HepG2 (cell line): ENCODE data around the gene PTPRO. TPM values are rescaled to one million over a fixed set of nuclear protein-coding genes. Genes with fewer than 3 reads are reported as not detected.

ENCODE experiments used
- ATAC-seq: fragments of 200-7000 bp; cut with Tn5 transposase; 3 replicates; pipeline ENCODE4 v1.9.1; 2020; ENCODE audit warnings: mild to moderate bottlenecking, moderate library complexity
- BruUV-seq: library from RNA; stranded (reverse); fragments of 400-500 nt; replicated peaks from 2 replicates; lab custom pipeline; 2021; lab: Mats Ljungman, UMichigan
- CTCF ChIA-PET: fragments of 300-600 bp; formaldehyde crosslinking; extraction: SDS; loops from one replicate; lab custom pipeline; 2021; ENCODE audit warnings: low total read pairs, inconsistent platforms, low intra/inter-chr PET ratio; lab: Yijun Ruan, JAX
- POLR2A ChIA-PET: fragments of 350-600 bp; sonication (Branson Sonifier 250); formaldehyde crosslinking; loops from one replicate; lab custom pipeline; 2020; ENCODE audit warnings: antibody characterized with exemption, inconsistent platforms; lab: Yijun Ruan, JAX
- DNase-seq: peaks from one replicate; pipeline ENCODE4 v3.0.0-alpha.2; 2015; ENCODE audit warnings: low spot score
- FAIRE-seq: peaks from 3 replicates; lab custom pipeline; 2011; peaks lifted over from hg19 to GRCh38; lab: Jason Lieb, UNC
- H2AFZ ChIP-seq: one replicate; pipeline ENCODE4 v1.6.1; 2011; ENCODE audit warnings: low read length, inconsistent platforms
- H3K27ac ChIP-seq: fragments of 300-600 bp; 3 replicates; pipeline ENCODE4 v1.8.0; 2011; ENCODE audit warnings: mixed run types, mild to moderate bottlenecking, mixed read lengths, low read length, inconsistent platforms; ENCODE audit not compliant: insufficient read depth; ENCODE audit errors: extremely low read length
- H3K27me3 ChIP-seq, 2 experiments: fragments of 200-600 bp in 1 of 2; 2 replicates in 1 of 2; 3 replicates in 1 of 2; pipeline versions ENCODE4 v1.6.0 to v1.8.0; 2011; ENCODE audit warnings: low read length in 2 of 2, mild to moderate bottlenecking in 2 of 2, moderate library complexity in 2 of 2, inconsistent platforms in 1 of 2; ENCODE audit not compliant: insufficient read depth in 2 of 2, control insufficient read depth in 1 of 2
- H3K36me3 ChIP-seq, 2 experiments: fragments of 200-600 bp in 1 of 2; replicated peaks in 1 of 2; 2 replicates in 1 of 2; 3 replicates in 1 of 2; pipeline versions ENCODE4 v1.5.1 to v1.8.0; 2011; ENCODE audit warnings: low read length in 2 of 2, inconsistent platforms in 1 of 2; ENCODE audit not compliant: insufficient read depth in 2 of 2, control insufficient read depth in 1 of 2
- H3K4me1 ChIP-seq: 2 replicates; pipeline ENCODE4 v1.5.1; 2012; ENCODE audit warnings: low read length, inconsistent platforms; ENCODE audit not compliant: insufficient read depth
- H3K4me2 ChIP-seq: 2 replicates; pipeline ENCODE4 v1.6.0; 2011; ENCODE audit warnings: low read depth, low read length, inconsistent platforms
- H3K4me3 ChIP-seq, 3 experiments: fragments of 200-600 bp in 1 of 3; sonication (generic), shearing (Covaris generic) in 1 of 3; replicated peaks in 1 of 3; 2 replicates each; pipeline ENCODE4 v1.5.1; 2011 to 2016; ENCODE audit warnings: low read length in 3 of 3, inconsistent platforms in 2 of 3, low read depth in 2 of 3, mild to moderate bottlenecking in 2 of 3, control low read depth in 1 of 3, mixed read lengths in 1 of 3; ENCODE audit not compliant: insufficient read depth in 1 of 3
- H3K79me2 ChIP-seq: one replicate; pipeline ENCODE4 v1.6.1; 2011; ENCODE audit warnings: low read length, inconsistent platforms; ENCODE audit not compliant: insufficient read depth
- H3K9ac ChIP-seq: 2 replicates; pipeline ENCODE4 v1.6.0; 2011; ENCODE audit warnings: mild to moderate bottlenecking, low read depth, low read length, inconsistent platforms; ENCODE audit not compliant: insufficient read depth
- H3K9me3 ChIP-seq: 2 replicates; pipeline ENCODE4 v1.5.1; 2012; ENCODE audit warnings: mild to moderate bottlenecking, low read length
- H4K20me1 ChIP-seq: 2 replicates; pipeline ENCODE4 v1.6.0; 2011; ENCODE audit warnings: inconsistent platforms, mild to moderate bottlenecking, low read length, moderate library complexity; ENCODE audit not compliant: insufficient read depth
- ASH2L ChIP-seq: fragments of 300-600, 200-600 bp; sonication (generic); IDR thresholded peaks from 2 replicates; pipeline ENCODE4 v1.7.0; 2017; ENCODE audit warnings: low read depth, mild to moderate bottlenecking, moderate library complexity, mixed read lengths, low read length; ENCODE audit not compliant: insufficient read length
- GPN1 ChIP-seq: sonication (generic); formaldehyde crosslinking; IDR thresholded peaks from 2 replicates; pipeline ENCODE4 v1.5.1; 2020; ENCODE audit warnings: missing genetic modification reagents, borderline replicate concordance
- KAT8 ChIP-seq: IDR thresholded peaks from 2 replicates; pipeline ENCODE4 v1.6.1; 2016; ENCODE audit warnings: missing genetic modification reagents, missing compliant biosample characterization
- PHB2 ChIP-seq: fragments of 450-650 bp; IDR thresholded peaks from 2 replicates; pipeline ENCODE4 v1.6.1; 2018; ENCODE audit not compliant: partially characterized antibody
- REL ChIP-seq: sonication (generic); formaldehyde crosslinking; conservative IDR thresholded peaks from 2 replicates; pipeline ENCODE4 v1.8.0; 2022; ENCODE audit warnings: mild to moderate bottlenecking, missing genetic modification reagents, moderate library complexity
- SRF ChIP-seq: IDR thresholded peaks from 2 replicates; pipeline ENCODE4 v1.6.1; 2011; ENCODE audit warnings: mild to moderate bottlenecking, low read depth, low read length, moderate library complexity
- ZNF709 ChIP-seq: sonication (generic); formaldehyde crosslinking; IDR thresholded peaks from 2 replicates; pipeline ENCODE4 v1.5.0; 2020; ENCODE audit warnings: mild to moderate bottlenecking, missing genetic modification reagents
- ZNF782 ChIP-seq: sonication (generic); formaldehyde crosslinking; IDR thresholded peaks from 2 replicates; pipeline ENCODE4 v1.4.0; 2020; ENCODE audit warnings: missing genetic modification reagents, mild to moderate bottlenecking, borderline replicate concordance
- ZNF839 ChIP-seq: sonication (generic); formaldehyde crosslinking; IDR thresholded peaks from 2 replicates; pipeline ENCODE4 v1.4.0; 2020; ENCODE audit warnings: missing genetic modification reagents, mild to moderate bottlenecking, borderline replicate concordance
- WGBS: methylation state at CpG from one replicate; pipeline ENCODE4 v1.1.6; 2017; ENCODE audit warnings: low lambda C conversion rate; 5-methylcytosine and 5-hydroxymethylcytosine counted together
- in situ Hi-C: cut with HindIII; loops from 2 replicates; pipeline ENCODE4 v1.10.0; 2017; ENCODE audit warnings: low pct_unique_long_range_greater_than_20kb; ENCODE audit not compliant: extremely low pct_ligation_motif_present
- intact Hi-C: fragments of 100-400 bp; cut with micrococcal nuclease; formaldehyde crosslinking; loops from one replicate; pipeline ENCODE4 v1.10.0; 2022; ENCODE audit not compliant: unreplicated experiment
- polyA plus RNA-seq, 8 experiments: library from polyadenylated mRNA; depleted of rRNA in 3 of 8; stranded (reverse) in 7 of 8; unstranded in 1 of 8; fragments of >200 nt; fragmentation: Illumina TruSeq in 4 of 8; extraction: Trizol in 4 of 8; gene quantifications; 2 replicates each; pipeline versions ENCODE4 v1.2.1 to v1.2.3, GENCODE V29; 2011 to 2016; ENCODE audit warnings: low read depth in 4 of 8, missing spikeins in 1 of 8, mixed read lengths in 1 of 8; ENCODE audit not compliant: insufficient read depth in 1 of 8
- total RNA-seq, 5 experiments: library from RNA; depleted of rRNA; stranded (reverse); fragments of >200 nt; fragmentation: Illumina TruSeq; extraction: Trizol; gene quantifications; 2 replicates each; pipeline ENCODE4 v1.2.3, GENCODE V29; 2016; ENCODE audit warnings: low read depth in 1 of 5
- TF ChIP-seq, protein P1 (sequence below): sonication (generic); formaldehyde crosslinking; IDR thresholded peaks from 2 replicates; pipeline ENCODE4 v1.9.0; 2021; ENCODE audit warnings: missing genetic modification reagents, borderline replicate concordance
- TF ChIP-seq, protein P2 (sequence below): sonication (generic); formaldehyde crosslinking; IDR thresholded peaks from 2 replicates; pipeline ENCODE4 v1.4.0; 2020; ENCODE audit warnings: missing genetic modification reagents, mild to moderate bottlenecking, borderline replicate concordance
- TF ChIP-seq, protein P3 (sequence below): sonication (generic); formaldehyde crosslinking; IDR thresholded peaks from 2 replicates; pipeline ENCODE4 v1.4.0; 2020; ENCODE audit warnings: missing genetic modification reagents

The PTPRO gene
- total and polyA plus RNA-seq, 2 of the 13 experiments (the other 11 are each of a cell fraction or from before 2014, with no cell fraction given), result 0.04 TPM; not detected in 1

DNA sequence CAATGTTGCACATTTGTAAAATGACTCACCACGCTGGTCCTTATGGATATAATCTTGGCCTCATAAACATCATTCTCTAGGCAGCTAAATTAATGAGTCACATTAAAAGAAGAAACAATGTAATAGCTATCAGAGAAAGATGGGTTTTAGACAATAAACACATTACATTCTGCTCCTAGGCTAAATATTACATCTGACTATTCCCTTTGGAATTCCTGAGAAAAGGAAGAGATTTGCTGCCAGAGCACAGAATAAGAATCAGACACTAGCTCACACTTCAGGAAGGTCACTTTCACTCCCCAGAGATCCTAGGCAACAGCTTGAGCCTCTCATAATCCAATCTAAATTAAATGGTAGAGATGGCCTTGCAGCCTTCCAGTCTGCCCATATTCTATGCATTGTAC lies 218.2 kb downstream of the PTPRO start:
- in situ Hi-C loops, result no loop called here
- ATAC-seq (no peak), FAIRE-seq (no peak), DNase-seq (no peak)
- H3K27ac ChIP-seq, result no peak overlapping the region
- H3K27me3 ChIP-seq, result peaks cover 0 to 4% of the 10 kb centered on the region in 2 experiments; a peak in 1 of 5 replicates
- ChIA-PET CTCF (no interaction called here), POLR2A (no interaction called here)
- no peak overlapping the region for H3K9ac ChIP-seq
- H3K79me2 ChIP-seq, result no peaks in the 10 kb centered on the region
- no peak overlapping the region for H2AFZ ChIP-seq
- no peaks in the 10 kb centered on the region for H3K36me3 ChIP-seq
- no peak overlapping the region for H3K4me2 ChIP-seq
- H4K20me1 ChIP-seq, result no peaks in the 10 kb centered on the region
- 0% methylated on average over 1 of the region's 1 CpG for WGBS
- H3K4me3 ChIP-seq, result no peak overlapping the region
- TF ChIP-seq ASH2L (no peak), ZNF839 (CRISPR knock-in tag) (no peak), ZNF782 (CRISPR knock-in tag) (no peak), SRF (no peak), PHB2 (no peak), GPN1 (CRISPR knock-in tag) (no peak), KAT8 (no peak), REL (CRISPR knock-in tag) (no peak), ZNF709 (CRISPR knock-in tag) (no peak)
- TF ChIP-seq, protein P1, sequence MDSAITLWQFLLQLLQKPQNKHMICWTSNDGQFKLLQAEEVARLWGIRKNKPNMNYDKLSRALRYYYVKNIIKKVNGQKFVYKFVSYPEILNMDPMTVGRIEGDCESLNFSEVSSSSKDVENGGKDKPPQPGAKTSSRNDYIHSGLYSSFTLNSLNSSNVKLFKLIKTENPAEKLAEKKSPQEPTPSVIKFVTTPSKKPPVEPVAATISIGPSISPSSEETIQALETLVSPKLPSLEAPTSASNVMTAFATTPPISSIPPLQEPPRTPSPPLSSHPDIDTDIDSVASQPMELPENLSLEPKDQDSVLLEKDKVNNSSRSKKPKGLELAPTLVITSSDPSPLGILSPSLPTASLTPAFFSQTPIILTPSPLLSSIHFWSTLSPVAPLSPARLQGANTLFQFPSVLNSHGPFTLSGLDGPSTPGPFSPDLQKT (CRISPR knock-in tag), result no peak
- TF ChIP-seq, protein P2, sequence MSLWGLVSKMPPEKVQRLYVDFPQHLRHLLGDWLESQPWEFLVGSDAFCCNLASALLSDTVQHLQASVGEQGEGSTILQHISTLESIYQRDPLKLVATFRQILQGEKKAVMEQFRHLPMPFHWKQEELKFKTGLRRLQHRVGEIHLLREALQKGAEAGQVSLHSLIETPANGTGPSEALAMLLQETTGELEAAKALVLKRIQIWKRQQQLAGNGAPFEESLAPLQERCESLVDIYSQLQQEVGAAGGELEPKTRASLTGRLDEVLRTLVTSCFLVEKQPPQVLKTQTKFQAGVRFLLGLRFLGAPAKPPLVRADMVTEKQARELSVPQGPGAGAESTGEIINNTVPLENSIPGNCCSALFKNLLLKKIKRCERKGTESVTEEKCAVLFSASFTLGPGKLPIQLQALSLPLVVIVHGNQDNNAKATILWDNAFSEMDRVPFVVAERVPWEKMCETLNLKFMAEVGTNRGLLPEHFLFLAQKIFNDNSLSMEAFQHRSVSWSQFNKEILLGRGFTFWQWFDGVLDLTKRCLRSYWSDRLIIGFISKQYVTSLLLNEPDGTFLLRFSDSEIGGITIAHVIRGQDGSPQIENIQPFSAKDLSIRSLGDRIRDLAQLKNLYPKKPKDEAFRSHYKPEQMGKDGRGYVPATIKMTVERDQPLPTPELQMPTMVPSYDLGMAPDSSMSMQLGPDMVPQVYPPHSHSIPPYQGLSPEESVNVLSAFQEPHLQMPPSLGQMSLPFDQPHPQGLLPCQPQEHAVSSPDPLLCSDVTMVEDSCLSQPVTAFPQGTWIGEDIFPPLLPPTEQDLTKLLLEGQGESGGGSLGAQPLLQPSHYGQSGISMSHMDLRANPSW (CRISPR knock-in tag), result no peak
- TF ChIP-seq, protein P3, sequence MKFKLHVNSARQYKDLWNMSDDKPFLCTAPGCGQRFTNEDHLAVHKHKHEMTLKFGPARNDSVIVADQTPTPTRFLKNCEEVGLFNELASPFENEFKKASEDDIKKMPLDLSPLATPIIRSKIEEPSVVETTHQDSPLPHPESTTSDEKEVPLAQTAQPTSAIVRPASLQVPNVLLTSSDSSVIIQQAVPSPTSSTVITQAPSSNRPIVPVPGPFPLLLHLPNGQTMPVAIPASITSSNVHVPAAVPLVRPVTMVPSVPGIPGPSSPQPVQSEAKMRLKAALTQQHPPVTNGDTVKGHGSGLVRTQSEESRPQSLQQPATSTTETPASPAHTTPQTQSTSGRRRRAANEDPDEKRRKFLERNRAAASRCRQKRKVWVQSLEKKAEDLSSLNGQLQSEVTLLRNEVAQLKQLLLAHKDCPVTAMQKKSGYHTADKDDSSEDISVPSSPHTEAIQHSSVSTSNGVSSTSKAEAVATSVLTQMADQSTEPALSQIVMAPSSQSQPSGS (CRISPR knock-in tag), result no peak
- TF ChIP-seq, all 625 proteins: peak for 0
- BruUV-seq, result no TSS peak
- H3K9me3 ChIP-seq, result no peaks in the 10 kb centered on the region
- intact Hi-C loops, result no loop called here
- H3K4me1 ChIP-seq, result peaks cover 11% of the 10 kb centered on the region
